Right lobe of liver (tissue), 6 donors: Measurements from ENCODE around the gene MPZL2. TPM values are rescaled to one million over a fixed set of nuclear protein-coding genes. Genes with fewer than 3 reads are reported as not detected.

Experiments
- ATAC-seq, 4 donors: fragments of 200-7000 bp; cut with Tn5 transposase; one replicate each; pipeline ENCODE4 v1.9.1; 2020; ENCODE audit warnings: mild to moderate bottlenecking in 4 of 4, moderate library complexity in 4 of 4
- DNase-seq, 3 donors: peaks; one replicate each; pipeline ENCODE4 v3.0.0-alpha.2; 2020
- H3K27ac ChIP-seq, 3 donors: fragments of 200-600 bp; one replicate each; pipeline ENCODE4 v1.8.0; 2022
- H3K27me3 ChIP-seq, 2 donors: fragments of 200-600 bp; one replicate each; pipeline ENCODE4 v1.8.0; 2022
- H3K36me3 ChIP-seq, 4 donors: fragments of 200-600 bp; sonication (generic) in 1 of 4; one replicate each; pipeline versions ENCODE4 v1.5.1 to v1.8.0; 2017 to 2022; ENCODE audit warnings: control low read depth in 1 of 4
- H3K4me1 ChIP-seq, 4 donors: fragments of 200-600 bp; sonication (generic) in 1 of 4; one replicate each; pipeline versions ENCODE4 v1.5.1 to v1.8.0; 2017 to 2022; ENCODE audit warnings: control low read depth in 1 of 4
- H3K4me3 ChIP-seq, 3 donors: fragments of 200-600 bp; one replicate each; pipeline ENCODE4 v1.8.0; 2022
- H3K9me3 ChIP-seq, 4 donors: fragments of 200-600 bp; sonication (generic) in 1 of 4; one replicate each; pipeline versions ENCODE4 v1.5.1 to v1.8.0; 2017 to 2022; ENCODE audit warnings: control low read depth in 1 of 4
- POLR2A ChIP-seq: fragments of 450-650 bp; IDR thresholded peaks from one replicate; pipeline ENCODE4 v1.6.1; 2017; ENCODE audit warnings: antibody characterized with exemption, mild to moderate bottlenecking
- WGBS: methylation state at CpG from one replicate; pipeline ENCODE4 v1.1.6; 2018; ENCODE audit warnings: low coverage, low lambda C conversion rate; ENCODE audit not compliant: insufficient coverage; ENCODE audit errors: missing lambda C conversion rate; 5-methylcytosine and 5-hydroxymethylcytosine counted together
- intact Hi-C, 2 donors: fragments of 100-400 bp; cut with DNase I; formaldehyde crosslinking; loops; one replicate each; pipeline versions ENCODE4 v1.11.2 to v1.14.1; 2022
- total RNA-seq, 6 experiments: library from RNA; depleted of rRNA in 2 of 6; stranded (reverse); fragments of >200 nt in 2 of 6; fragmentation: NEBNext Ultra II Directional in 3 of 6; extraction: Animal tissue kit (Norgen Biotek cat#: 25700) in 3 of 6; gene quantifications; one replicate each; pipeline versions ENCODE4 v1.1.0 to v1.2.4, GENCODE V29; 2016 to 2023
- TF ChIP-seq, protein P1 (sequence below), 4 donors: fragments of 200-600 bp in 3 of 4; fragments of 450-650 bp in 1 of 4; IDR thresholded peaks; one replicate each; pipeline versions ENCODE4 v1.5.1 to v1.8.0; 2016 to 2022; ENCODE audit warnings: antibody characterized with exemption in 4 of 4, mild to moderate bottlenecking in 2 of 4
- donor health status: DM: no; HTN: yes; CAD: no.
- donor health status: DM: no; HTN: no; CAD: no.
- donor health status: DM: no; HTN: no; CAD: no.
- donor health status: DM: no; HTN: yes; CAD: no.
- donor health status: DM: no; HTN: yes; CAD: no.

Gene MPZL2
- total RNA-seq, 6 experiments from 2014 or later, result 13.0 to 32.4 (median 21.2) TPM

GRCh38 chr11:118275176-118275575 is 11.1 kb upstream of the MPZL2 start:
- Histone ChIP-seq H3K27ac (no peak overlapping the region), H3K36me3 (no peaks in the 10 kb centered on the region), H3K9me3 (no peaks in the 10 kb centered on the region), H3K4me3 (no peak overlapping the region), H3K27me3 (no peaks in the 10 kb centered on the region), H3K4me1 (no peaks in the 10 kb centered on the region)
- DNase-seq (no peak), ATAC-seq (peak in 3 of 4 donors; percentile 14 to 52 (median 21))
- WGBS, result 48% methylated on average over 4 of the region's 4 CpGs
- intact Hi-C loops, result no loop called here
- TF ChIP-seq, protein P1, sequence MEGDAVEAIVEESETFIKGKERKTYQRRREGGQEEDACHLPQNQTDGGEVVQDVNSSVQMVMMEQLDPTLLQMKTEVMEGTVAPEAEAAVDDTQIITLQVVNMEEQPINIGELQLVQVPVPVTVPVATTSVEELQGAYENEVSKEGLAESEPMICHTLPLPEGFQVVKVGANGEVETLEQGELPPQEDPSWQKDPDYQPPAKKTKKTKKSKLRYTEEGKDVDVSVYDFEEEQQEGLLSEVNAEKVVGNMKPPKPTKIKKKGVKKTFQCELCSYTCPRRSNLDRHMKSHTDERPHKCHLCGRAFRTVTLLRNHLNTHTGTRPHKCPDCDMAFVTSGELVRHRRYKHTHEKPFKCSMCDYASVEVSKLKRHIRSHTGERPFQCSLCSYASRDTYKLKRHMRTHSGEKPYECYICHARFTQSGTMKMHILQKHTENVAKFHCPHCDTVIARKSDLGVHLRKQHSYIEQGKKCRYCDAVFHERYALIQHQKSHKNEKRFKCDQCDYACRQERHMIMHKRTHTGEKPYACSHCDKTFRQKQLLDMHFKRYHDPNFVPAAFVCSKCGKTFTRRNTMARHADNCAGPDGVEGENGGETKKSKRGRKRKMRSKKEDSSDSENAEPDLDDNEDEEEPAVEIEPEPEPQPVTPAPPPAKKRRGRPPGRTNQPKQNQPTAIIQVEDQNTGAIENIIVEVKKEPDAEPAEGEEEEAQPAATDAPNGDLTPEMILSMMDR (IDR thresholded peaks at IDR 0.05), result no peak
- TF ChIP-seq POLR2A, result no peak

DNA sequence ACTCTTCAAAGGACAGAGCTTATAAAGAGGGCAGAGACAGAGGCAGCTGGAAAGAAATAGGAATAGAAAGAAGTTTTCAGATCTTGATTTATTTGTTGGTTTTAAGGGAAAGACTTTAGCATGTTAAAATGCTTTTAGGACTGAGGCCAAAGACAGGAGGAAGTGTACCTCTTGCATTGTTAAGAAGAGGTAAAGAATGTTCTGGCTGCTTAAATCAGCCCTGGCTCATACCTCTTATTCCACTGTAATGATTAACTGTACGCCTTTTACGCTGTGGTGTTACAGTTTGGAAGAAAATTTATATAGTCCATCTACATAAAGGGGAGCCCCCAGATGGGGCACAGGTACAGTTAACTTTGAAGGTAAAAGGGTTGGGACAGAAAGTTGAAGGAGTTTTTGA is 10.1 kb upstream of the MPZL2 start:
- intact Hi-C loops, result no loop called here
- no peaks in the 10 kb centered on the region for H3K4me1 ChIP-seq
- WGBS, result 81% methylated on average over 2 of the region's 2 CpGs
- no peaks in the 10 kb centered on the region for H3K36me3 ChIP-seq
- no peak for DNase-seq
- no peak overlapping the region for H3K4me3 ChIP-seq
- ATAC-seq, result no peak
- no peaks in the 10 kb centered on the region for H3K9me3 ChIP-seq
- TF ChIP-seq, protein P1 (IDR thresholded peaks at IDR 0.05), result no peak
- no peak for TF ChIP-seq POLR2A
- H3K27me3 ChIP-seq, result no peaks in the 10 kb centered on the region
- no peak overlapping the region for H3K27ac ChIP-seq

- Histone ChIP-seq H3K9me3 (no peaks in the 10 kb centered on the region), H3K4me3 (no peak overlapping the region), H3K27me3 (no peaks in the 10 kb centered on the region), H3K27ac (no peak overlapping the region), H3K4me1 (no peaks in the 10 kb centered on the region), H3K36me3 (no peaks in the 10 kb centered on the region)
- intact Hi-C loops, result no loop called here
- ATAC-seq, result no peak
- no peak for DNase-seq
- WGBS, result 52% methylated on average over 2 of the region's 2 CpGs
- TF ChIP-seq POLR2A, result no peak
- TF ChIP-seq, protein P1 (IDR thresholded peaks at IDR 0.05), result no peak
Measured at GRCh38 chr11:118272001-118272400, 7.9 kb upstream of the MPZL2 start.

- DNase-seq, result no peak
- intact Hi-C loops, result no loop called here
- Histone ChIP-seq H3K27me3 (no peaks in the 10 kb centered on the region), H3K4me1 (peaks cover 0 to 8% (median 4%) of the 10 kb centered on the region in 4 donors), H3K27ac (no peak overlapping the region), H3K4me3 (no peak overlapping the region), H3K36me3 (no peaks in the 10 kb centered on the region), H3K9me3 (no peaks in the 10 kb centered on the region)
- WGBS, result 70% methylated on average over 4 of the region's 4 CpGs
- no peak for ATAC-seq
- no peak for TF ChIP-seq POLR2A
- TF ChIP-seq, protein P1 (IDR thresholded peaks at IDR 0.05), result no peak
Measured at GRCh38 chr11:118267486-118267885, 3.4 kb upstream of the MPZL2 start.

GRCh38 chr11:118265954-118266353 is 1.9 kb upstream of the MPZL2 start:
- WGBS, result 29% methylated on average over 1 of the region's 1 CpG
- Histone ChIP-seq H3K9me3 (no peaks in the 10 kb centered on the region), H3K36me3 (peaks cover 0 to 4% (median 0%) of the 10 kb centered on the region in 4 donors), H3K4me3 (no peak overlapping the region), H3K4me1 (peaks cover 0 to 8% (median 4%) of the 10 kb centered on the region in 4 donors), H3K27ac (no peak overlapping the region), H3K27me3 (no peaks in the 10 kb centered on the region)
- ATAC-seq (no peak), DNase-seq (no peak)
- intact Hi-C loops, result no loop called here
- TF ChIP-seq, protein P1 (IDR thresholded peaks at IDR 0.05), result no peak
- TF ChIP-seq POLR2A, result no peak
